Daoy (cell line): ENCODE results near the gene CDH15. TPM values are rescaled to one million over a fixed set of nuclear protein-coding genes. Genes with fewer than 3 reads are reported as not detected.

Experiments
- DNase-seq: peaks from one replicate; pipeline ENCODE4 v3.0.0-alpha.2; 2015; ENCODE audit warnings: low read depth
- total RNA-seq: library from RNA; depleted of rRNA; stranded (reverse); fragments of >200 nt; shearing (Covaris generic); gene quantifications from 2 replicates; pipeline ENCODE4 v1.2.3, GENCODE V29; 2014

Gene CDH15
- total RNA-seq, 1 experiment from 2014 or later = not detected

DNA sequence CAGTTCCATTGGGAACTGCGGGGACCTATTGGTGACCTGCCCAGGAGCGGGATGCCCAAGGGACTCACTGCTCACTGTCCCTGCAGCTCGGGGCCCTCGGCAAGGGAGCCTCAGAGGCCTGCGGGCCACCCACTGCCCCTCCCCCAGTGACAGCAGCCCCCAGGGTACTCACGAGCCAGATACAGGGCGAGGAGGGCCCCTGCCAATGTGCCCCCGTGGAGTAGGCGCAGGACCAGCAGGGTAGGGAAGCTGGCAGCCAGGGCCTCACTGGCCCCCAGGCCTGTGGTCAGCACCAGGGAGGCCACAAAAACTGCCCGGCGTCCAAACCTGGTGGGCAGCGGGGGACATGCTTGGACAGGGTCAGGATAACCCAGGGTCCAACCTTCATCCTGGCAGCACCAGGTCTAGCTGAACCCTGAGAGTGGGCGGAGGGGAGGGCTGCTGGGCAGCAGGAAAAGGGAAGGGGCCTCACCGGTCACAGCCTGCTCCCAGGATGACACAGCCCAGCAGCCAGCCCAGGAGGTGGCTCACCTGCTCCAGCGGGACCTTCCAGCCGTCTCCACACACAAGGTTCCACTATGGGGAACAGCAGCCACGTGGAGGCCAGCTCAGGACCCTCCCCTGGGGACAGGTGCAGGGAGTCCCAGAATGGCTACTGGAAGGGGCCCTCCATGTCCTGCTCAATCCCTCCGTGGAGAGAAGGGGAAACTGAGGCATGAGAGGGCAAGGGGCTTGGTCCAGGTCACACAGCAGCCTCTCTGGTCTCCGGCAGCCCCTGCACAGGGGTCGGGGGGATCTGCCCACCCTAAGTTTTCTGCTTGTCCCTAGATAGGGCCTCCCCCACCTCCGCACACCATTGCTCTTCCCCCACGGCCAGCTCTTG, 27.9 kb downstream of the CDH15 start:
- DNase-seq = no peak

DNA sequence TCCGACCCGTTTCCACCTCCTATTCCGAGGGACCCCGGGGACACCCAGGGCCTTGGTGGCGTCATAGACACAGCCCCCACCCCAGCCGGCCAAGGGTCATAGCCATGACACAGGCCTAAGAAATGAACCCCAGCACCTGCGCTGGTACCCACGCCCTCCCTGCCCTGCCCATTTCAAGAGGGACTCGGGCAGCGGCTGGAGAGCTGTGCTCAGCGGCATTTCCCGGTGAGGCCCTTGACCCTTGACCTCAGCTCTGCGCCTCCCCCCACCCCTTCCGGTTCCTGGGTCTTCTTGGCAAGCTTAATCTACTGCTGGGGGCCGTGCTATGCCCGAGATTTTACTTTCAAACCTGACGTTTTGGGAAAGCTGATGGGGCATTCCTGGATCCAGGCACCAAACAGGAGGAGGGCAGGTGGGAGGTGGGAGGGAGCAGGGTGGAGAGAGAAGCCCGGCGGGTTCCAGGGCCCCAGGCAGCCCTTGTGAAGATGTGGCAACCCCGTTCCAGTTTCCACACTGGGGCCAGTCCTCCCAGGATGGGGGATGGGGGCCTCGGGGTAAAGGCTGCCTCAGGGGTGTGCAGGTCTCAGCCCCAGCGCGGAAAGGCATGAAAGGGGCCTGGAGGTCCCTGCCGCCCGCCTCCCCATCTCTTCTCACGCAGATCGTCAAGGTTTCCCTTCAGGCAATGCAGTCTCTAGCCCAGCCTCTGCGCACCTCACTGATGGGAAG, 28.7 kb downstream of the CDH15 start, which contains the start of gene SLC22A31:
Gene SLC22A31, minus strand, starts transcription at position 414 of the 726 bp plus-strand sequence. Its CDS starts 36 bp downstream, at position 378.
- DNase-seq = peak; percentile 1

DNA sequence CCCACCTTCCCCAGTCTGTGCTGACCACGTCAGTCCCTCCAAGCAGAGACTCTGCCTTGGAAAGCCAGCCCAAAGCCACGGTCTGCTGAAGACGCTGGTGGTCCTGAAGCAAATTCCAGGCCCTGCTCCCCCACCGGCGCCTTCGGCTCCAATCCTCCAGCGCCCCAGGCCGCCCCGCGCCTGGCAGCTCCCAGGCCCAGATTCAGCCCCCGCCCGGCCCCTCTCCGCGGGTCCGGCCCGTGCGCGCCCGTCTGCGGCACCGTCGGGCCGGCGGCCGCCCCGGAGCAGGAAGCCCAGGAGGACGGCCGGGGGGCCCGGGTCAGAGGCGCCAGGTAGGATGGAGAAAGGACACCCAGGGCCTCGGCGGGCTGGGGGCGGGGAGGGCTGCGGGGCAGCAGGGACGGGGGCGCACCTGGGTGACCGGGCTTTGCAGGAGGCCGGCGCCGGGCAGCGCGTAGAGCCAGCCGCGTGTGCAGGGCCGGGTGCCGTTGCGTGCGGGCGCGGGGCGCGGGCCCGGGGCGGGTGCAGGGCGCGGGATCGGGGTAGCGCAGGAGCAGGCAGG, 29.4 kb downstream of the CDH15 start:
- peak; percentile 4 for DNase-seq

DNA sequence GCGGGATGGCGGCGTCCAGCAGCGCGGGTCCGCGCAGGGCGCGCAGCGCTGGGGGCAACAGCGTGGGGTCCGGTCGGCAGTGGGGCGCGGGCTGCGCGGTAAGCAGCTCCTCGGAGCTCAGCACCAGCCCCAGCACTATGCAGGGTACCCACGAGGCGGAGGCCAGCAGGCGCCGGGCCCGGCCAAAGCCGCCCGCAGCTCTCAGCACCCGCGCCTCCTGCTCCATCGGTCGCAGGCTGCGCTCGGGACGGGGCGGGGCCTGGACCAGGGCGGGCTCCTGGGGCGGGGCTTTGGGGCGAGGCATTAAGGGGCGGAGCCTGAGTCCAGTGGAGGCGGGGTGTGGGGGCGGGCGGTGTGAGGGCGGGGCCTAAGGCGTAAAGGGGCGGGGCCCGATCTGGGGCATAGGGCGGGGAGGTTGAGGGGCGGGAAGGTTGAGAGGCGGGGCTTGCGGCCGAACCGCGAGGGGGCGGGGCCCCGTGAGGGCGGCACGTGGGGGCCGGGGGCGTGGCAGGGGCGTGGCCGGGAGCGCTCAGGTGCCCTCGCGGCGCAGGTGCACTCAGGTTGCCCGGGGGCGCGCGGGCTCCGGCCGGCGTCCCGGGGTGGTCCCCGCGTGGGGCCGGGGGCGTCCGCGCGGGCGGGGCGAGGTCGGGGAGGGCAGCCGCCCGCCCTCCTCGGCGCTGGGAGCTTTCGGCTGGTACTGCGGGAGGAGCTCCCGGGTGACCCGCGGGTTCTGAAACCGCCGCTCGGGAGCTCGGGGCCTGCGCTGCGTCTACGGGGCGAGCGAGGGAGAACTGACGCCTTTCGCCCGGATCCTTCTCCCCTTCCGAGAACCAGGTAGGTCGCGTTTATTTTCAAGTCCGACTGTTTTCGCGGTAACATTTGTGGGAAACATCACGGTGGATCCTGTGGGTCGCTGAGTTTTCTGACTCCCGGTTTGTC, 30.2 kb downstream of the CDH15 start:
- DNase-seq = peak; percentile 60

DNA sequence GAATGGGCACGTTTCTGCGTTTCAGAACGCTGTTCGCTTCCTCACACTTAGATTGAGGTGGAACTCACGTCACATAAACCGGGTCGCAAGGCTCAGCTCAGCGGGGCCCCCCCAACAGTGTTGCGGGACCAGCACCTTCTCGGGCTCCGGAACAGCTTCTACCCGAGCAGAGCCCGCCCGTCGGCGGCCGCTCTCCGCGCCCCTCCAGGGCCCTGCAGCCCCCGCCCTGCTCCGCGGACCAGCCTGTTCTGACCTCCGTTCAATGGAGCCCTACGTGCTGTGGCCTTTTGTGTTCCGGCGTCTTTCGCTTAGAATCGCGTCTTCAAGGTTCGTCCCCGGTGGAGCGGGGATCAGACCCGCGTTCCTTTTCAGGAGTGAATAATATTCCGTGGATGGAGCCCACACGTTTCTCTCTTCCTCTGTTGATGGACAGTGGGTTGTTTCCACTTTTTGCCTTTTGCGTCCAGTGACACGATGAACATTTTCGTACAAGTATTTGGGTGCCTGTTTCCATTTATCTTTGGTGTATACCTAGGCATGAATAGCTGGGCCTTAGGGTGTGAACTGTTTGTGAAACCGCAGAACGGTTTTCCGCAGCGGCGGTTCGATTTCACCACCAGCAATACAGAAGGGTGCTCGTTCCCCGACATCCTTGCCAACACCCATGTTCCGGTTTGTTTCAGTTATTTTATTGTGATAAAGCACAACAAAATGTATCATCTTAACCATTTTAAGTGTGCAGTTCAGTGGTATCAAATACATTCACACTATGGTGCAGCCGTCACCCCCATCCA, 31.1 kb downstream of the CDH15 start:
- DNase-seq = no peak

DNA sequence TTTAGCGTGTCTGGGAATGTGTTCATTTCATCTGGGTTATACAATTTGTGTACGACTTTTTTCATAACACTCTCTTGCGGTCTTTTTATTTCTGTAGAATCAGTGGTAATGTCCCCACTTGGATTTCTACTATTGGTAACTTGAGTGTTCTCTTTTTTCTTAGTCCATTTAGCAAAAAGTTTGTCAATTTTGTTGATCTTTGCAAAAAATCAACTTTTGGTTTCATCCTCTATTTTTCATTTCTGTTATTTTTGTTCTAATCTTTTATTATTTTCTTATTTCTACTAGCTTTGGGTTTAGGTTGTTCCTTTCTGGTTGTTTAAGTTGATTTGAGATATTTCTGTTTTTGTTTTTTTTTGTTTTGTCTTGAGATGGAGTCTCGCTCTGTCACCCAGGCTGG, 36.4 kb downstream of the CDH15 start:
- no peak for DNase-seq

DNA sequence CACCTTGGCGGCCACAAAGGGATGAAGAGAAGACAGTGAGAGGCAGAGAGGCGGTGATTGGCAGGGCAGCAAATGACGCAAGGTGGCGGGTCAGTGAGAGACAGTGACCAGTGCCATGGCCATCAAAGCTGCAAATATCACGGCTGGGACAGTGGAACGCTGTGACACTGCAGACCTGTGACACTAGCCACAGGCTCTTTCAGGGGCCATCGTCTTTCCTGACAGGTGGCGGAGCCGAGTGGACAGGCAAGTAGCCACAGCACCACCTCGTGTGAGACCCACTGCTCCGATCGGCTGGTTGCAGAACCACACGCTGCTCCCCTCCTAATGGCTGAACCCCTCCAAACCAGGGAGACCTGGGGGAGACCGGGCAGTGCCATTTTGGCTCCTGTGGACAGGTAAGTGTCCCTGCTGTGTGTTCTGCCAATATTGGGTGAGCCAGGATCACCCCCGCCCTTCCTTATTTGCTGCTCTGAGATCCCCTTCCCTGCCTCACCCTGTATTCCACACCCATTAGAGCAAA, 38.0 kb downstream of the CDH15 start:
- DNase-seq = no peak

DNA sequence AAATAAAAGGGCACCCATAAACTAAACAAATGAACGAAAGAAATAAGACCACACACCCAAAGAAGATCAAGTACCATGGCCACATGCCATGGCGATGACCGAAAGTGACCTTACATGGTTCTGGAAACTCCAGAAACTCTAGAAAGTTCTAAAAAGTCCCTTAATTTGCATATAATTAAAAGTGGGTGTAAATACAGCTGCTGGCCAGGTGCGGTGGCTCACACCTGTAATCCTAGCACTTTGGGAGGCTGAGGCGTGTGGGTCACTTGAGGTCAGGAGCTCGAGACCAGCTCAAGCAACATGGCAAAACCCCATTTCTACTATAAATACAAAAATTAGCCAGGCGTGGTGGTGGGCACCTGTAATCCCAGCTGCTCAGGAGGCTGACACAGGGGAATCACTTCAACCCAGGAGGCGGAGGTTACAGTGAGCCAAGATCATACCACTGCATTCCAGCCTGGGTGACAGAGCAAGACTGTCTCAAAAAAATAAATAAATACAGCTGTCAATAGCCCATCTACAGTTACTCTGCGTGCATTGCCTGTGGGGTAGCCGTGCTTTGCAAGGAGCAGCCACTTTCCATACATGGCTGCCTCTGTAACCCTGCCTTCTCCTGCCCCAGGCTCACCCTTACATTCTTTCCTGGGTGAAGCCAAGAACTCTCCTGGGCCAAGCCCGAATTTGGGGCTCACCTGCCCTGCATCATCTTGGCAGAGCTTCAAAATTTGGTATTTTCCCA, 38.8 kb downstream of the CDH15 start:
- DNase-seq = no peak

DNA sequence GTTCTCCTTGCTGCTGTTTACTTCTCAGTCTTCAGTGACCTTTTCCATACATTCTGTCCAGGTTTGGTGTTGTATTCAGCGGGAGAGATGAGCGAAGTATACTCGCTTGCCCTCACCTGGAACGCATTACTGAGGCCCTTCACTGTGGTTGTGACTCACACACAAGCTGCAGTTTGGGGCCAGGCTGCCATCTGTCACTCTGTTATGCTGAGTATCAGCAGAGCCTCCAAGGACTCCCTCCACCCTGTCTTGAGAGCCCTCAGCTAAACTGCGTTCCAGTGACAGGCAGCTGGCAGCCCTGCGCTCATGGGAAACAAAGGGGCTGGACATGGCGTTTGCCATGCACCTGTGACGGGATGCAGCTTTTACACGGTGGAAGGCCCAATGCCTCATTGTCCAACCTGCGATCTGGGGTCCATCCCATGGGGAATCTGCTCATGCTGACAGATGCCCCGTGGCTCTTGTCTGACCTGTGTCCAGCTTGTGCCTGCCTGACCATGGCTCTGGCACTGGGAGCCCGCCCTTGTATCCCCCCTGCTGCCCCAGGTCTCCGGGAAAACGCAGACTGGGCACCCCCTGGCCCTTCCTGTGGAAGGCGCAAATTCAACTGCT, 39.5 kb downstream of the CDH15 start:
- peak; percentile 52 for DNase-seq

DNA sequence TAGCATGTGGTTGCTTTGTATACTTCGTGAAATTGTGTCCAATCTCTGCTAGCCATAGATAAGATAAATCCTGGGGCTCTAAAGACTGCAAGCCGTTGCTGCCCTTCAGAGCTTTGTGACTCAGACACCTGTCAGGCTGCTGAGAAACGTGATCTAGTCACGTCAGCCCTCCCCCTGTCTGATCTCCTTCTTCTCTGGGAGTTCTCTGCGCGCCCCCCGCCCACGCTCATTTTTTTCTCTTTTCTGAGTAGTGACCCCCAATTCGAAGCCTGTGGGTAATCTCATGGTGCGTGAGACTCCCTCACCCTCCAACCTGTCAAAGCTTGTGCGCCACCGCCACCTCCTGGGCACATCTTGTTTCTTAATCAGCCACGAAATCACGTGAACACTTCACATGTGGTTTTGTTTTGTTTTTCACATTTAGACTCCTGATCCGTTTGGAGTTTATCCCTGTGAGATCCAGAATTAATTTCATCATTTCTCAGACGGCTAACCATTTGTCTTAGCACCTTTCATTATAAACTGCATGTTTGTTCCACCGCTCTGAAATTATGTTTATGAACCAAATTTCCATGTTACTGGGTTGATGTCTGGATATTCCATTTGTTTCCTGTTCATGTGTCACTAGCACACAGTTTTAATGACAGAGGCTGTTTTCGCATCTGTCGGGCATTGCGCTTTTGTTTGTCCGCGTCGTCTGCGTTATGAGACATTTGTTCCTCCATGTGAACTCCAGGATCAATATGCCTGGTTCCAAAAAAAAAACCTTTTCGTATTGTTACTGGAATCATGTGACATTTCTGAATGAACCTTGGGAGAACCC, 45.0 kb downstream of the CDH15 start:
- peak; percentile 73 for DNase-seq

DNA sequence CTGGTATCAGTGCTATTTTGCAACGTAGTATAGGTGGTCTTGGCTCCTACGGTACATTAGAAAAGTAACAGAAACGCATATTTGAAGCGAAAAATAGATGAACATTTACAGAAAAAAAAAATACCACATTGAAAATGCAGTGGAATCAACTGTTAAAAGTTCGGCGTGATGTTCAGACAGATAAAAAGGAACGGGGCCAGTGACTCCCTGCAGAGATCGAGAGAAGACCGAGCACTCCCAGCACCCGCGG, 45.5 kb downstream of the CDH15 start:
- DNase-seq = no peak

DNA sequence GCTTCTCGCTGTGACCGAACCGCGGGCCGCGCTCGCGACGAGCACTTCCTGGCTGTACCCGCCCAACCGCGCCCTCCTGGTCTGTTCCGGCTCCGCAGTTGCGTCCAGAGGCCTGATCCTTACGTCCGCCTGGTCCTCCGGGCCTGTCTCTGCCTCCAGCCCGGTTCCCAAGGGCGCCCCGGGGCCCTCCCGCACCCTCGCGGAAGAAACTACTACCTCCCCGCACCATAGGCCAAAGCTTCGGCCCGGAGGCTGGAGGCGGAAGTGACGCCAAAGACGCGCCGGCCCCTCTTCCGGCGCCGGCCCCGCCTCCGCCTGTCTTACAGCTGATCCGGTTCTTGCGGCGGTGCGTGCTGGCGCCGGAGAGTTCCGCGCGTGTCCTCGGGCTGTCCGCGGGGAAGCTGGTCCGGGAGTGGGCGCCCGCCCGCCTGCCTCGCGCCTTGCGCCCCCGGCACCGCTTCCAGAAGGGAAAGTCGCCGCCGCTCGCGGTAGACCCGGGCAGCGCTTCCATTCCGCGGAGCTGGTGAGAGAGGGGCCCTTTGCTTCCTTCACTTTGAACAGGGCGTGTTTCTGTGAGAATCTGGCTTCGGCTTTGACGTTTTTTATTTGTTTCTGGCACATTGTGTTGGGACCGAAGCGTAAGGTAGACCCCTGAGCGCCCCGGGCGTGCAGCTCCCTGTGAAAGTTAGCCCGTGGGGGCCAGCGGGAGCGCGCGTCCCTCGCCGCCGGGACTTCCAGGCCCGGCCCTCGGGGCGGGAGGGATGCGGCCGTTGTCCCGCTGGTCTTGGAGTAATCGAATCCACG, 46.0 kb downstream of the CDH15 start, which contains the start of gene ZNF778:
Gene ZNF778, plus strand, starts transcription at position 316 of the 804 bp plus-strand sequence. CDS start 3,425 bp downstream, outside the sequence.
- peak; percentile 84 for DNase-seq

DNA sequence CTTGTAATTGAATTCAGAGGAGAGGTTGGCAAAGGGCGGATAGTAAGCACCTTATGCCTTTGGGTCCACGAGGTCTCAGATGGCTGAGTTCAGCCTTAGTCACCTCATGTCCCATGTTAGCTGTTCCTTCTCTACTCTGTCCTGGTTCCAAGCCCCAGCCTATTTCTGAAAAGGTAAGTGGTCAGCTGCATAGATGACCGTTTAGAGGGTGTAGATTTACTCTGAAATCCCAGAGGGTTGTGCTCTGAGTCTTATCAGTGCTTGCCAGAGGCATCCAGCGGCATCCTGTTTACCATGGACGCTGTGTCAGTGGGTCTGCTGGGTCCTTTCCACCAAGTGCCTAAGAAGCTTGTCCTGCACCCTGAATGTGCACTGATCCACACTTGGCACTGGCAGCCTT, 47.8 kb downstream of the CDH15 start:
- no peak for DNase-seq

DNA sequence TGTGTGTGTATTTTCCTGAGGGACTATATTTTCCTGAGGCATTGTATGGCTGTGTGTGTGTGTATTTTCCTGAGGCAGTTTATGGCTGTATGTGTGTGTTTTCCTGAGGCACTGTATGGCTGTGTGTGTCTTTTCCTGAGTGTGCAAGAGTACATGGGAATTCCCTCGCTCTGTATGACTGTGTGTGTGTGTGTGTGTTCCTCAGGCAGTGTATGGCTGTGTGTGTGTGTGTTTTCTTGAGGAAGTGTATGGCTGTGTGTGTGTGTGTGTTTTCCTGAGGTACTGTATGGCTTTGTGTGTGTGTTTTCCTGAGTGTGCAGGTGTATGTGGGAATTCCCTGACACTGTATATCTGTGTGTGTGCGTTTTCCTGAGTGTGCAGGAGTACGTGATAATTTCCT, 50.1 kb downstream of the CDH15 start:
- no peak for DNase-seq

DNA sequence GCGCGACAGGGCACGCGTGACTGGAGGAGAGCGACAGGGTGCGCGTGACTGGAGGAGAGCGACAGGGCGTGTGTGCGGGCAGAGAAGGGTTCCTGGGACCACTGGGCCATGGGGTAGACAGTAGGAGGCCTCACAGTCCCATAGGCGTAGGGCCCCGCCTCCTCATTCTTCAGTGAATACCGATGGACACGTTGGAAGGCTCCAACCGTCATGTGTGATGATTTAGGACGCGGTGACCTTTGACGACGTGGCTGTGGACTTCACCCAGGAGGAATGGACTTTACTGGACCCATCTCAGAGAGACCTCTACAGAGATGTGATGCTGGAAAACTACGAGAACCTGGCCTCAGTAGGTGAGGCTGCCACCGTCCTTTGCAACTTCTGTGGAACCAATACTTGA, 51.4 kb downstream of the CDH15 start:
- DNase-seq = no peak

DNA sequence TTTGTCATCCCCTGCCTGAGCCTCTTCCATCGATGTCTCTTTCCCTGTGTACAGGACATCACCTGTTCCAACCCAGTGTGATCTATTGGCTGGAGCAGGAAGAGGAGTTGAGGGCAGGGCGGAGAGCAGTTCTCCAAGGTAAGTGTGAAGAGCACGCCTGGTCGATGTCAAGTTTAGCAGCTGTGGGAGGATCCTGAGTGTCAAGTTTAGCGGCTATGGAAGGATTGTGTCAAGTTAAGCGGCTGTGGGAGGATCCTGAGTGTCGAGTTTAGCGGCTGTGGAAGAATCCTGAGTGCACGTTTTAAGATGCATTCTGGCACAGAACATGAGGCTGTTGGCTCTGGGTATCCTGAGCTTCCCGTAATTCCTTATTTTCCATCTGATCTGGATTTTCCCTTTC, 53.1 kb downstream of the CDH15 start:
- no peak for DNase-seq

DNA sequence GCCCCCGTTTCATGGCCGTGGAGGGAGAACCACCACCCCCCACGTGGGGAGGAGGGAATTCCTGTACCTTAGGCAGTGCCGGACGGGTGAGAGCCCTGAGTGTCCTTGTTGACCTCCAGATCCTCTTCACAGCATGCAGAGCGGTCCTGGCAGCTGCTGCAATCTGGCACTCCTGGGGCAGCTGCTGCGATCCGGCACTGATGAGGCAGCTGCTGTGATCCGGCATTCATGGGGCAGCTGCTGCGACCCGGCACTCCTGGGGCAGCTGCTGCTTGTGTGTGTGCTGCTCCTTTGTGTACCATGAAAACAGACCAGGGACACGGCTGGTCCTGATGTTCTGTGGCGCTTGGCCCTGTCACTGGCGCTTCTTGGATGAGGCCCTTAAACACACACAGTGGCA, 58.7 kb downstream of the CDH15 start:
- DNase-seq = no peak

DNA sequence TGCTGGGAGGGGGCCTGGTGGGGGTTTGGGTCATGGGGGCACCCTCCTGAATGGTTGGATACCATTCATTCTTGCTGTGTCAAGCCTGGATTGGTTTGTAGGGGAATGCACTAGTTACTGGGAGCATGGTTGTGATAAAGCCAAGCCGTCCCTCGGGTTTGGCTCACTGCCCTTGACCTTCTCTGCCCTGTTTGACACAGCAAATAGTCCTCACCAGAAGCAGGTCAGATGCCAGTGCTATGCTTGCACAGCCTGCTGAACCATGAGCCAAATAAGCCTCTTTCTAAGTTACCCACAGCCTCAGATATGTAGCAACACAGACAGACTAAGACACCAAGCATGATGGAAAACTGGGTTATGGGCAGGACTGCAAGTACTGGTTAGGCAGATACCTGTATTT, 60.6 kb downstream of the CDH15 start:
- no peak for DNase-seq
